ENCODE results near the gene GNA14.
"Not testable (repeated sequence)": the region's sequence is repeated elsewhere in the genome, so short reads cannot be mapped to it uniquely, and the experiment has no call there.

Gene GNA14

DNA sequence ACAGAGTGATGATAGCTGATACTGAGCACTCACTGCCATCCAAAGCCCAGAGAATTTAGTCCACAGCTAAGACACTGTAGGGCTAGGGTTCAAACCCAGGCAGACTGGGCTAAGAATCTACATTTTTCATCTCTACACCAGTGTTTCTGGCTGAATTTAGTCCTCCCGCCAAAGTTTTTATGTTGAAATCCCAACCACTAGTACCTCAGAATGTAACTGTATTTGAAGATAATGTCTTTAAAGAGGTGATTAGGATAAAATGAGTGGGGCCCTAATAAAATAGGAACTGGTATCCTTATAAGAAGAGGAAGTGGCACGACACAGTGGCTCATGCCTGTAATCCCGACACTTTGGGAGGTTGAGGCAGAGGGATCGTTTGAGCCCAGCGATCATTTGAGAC, 4.3 kb downstream of the GNA14 start:
- DNase-seq = no peak

DNA sequence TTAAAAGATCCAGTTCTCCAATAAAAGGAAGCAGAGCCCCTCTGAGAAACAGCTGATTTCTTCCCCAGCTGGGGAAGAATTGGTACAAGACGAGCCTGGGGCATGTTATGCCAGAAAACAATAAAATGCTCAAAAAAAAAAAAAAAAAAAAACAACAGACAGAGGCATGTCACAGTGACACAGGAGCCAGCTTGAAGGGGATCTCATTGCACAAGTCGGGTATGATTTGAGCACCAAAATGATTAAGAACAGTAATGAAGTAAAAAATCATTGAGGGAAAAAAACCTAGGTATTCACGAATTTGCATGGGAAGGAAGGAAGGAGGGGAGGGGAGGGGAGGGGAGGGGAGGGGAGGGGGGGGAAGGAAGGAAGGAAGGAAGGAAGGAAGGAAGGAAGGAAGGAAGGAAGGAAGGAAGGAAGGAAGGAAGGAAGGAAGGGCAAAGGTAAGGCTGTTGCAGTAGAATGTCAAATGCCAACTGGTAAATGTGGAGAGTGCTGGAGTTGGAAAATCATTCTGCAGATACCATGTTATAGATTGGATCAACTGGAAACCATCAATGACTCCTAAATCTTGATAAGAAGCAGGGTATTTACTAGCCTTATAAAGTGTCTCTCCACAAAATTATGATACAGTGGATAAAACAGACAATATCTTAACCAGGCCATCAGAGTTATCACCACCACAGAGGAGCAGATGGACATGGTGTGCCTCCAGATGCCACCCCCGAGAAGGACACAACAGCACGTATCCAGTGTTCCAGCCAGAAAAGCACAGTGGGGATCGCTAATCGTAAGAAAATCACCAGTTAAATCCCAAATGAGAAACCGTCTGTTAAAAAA, 7.2 kb downstream of the GNA14 start:
- no peak for DNase-seq

DNA sequence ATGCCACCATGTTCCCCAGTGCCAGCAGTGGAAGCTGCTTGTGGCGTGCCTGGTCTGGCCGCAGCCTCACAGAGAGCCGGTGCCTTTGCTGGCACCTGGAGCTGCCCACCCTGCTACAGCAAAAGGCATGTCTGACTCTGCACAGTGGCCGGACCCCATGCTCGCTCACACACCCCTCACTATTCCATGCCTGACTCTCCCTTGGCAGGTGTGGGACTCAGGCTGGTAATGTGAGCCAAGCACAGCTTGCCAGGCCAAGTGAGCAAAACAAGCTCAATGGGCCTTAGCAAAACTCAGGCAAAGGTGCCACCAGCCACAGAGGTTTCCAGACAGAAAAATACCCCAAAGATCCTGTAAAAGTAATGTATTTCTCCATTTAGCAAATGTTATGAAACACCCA, 15.5 kb downstream of the GNA14 start:
- DNase-seq = no peak

DNA sequence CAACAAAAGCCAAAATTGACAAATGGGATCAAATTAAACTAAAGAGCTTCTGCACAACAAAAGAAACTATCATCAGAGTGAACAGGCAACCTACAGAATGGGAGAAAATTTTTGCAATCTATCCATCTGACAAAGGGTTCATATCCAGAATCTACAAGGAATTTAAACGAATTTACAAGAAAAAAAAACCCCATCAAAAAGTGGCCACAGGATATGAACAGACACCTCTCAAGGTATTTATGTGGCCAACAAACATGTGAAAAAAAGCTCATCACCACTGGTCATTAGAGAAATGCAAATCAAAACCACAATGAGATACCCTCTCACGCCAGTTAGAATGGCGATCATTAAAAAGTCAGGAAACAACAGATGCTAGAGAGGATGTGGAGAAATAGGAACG, 19.3 kb downstream of the GNA14 start:
- DNase-seq = not testable (repeated sequence)

DNA sequence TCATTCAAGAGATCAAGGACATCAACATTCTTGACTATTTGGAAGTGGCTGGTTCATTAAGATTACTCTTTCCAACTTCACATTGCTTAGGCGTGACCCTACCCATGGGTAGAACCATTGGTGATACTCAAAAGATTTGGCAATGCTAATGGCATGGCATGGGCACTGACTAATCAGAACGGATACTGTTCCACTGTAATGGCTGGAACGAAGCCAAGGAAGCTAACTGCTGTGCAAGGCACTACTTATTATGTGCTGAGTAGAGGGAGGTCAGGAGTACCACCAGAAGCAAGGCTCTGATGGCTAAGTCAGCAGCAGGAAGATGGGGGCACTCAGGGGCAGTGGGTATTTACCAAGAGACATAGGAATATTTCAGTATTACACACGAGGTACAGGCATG, 31.9 kb downstream of the GNA14 start:
- DNase-seq = no peak

DNA sequence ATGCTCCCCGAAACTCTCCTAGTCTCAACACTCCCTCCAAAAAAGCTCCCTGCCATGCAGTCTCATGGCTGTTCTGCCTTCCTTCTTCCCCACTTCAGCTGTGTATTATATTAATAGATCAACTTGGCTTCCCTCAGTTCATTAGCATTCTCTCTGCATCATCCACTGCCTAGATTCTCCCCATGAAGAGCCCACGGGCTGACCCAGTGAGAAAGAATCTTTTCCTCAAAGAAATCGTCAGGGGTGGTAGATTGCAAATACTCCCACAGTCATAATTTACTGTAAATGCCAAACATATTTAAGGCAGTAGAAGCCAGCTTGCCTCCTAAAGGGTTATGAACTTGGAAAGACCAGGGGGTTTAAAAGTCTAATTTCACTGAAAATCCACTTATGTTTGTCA, 33.5 kb downstream of the GNA14 start:
- DNase-seq = peak; percentile 25

DNA sequence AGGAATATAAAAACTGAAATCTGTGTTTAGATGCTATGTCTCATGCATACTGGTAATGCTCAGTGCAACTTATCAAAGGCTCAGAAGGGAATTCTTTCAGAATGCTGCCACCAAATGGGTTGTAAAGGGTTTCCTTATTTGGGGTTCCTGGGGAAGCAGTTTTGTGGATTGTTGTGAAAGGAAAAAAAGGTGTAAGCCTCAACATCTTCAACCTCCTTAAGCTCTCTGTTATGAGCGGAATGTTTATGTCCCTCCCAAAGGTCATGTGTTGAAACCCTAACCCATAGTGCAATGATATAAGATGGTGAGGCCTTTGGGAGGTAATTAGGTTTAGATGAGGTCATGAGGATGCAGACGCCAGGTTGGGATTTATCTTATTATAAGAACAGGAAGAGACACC, 41.6 kb downstream of the GNA14 start:
- DNase-seq = no peak

DNA sequence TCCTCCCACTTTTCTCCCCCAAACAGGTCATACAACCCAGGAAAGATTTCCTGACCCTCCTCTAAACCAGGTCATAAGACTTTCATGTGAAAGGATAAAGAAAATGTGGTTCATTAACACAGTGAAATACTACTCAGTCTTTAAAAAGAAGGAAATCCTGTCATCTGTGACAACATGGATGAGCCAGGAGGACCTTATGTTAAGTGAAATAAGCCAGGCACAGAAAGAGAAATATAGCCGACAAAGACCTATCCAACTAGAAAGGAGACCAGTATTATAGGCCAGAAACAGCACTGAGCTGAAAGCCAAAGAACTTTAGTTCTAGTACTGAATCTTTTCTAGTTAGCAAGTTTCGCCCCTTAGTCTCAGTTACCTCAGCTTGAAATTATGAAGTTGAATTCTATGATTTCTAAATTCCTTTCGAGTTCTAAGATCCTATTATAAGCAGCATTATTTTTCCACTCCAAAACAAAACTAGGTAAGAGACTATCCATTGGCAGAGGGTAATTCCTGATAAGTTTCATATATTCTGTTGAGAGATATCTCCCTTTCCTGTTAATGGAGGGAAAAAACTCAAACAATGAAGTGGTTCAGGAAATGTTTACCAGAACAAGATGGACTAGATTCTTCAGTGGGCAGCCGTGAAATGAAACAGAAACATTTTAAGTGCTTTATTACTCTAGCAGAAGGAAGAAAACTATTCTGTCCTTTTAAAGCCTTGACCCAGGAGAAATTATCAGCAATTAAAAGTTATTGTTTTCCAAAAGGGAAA, 42.5 kb downstream of the GNA14 start:
- no peak for DNase-seq

DNA sequence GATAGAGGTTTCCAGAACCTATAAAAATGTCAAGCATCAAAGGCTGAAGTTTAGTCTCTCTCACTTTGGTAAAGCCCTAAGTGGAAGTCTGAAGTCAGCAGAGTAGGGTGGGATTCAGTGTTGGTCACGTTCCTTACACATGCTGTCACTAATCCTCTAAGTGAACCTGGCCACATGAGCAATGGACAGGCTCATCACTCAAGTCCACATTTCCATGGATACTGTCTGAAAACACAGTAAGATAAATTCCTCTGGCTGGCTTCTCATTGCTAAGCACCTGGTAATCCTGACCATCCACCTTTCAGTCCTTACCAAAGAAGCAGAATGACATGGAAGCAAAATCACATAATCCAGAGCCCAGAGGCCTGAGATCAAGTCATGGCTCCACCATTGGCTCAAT, 43.8 kb downstream of the GNA14 start:
- DNase-seq = no peak

DNA sequence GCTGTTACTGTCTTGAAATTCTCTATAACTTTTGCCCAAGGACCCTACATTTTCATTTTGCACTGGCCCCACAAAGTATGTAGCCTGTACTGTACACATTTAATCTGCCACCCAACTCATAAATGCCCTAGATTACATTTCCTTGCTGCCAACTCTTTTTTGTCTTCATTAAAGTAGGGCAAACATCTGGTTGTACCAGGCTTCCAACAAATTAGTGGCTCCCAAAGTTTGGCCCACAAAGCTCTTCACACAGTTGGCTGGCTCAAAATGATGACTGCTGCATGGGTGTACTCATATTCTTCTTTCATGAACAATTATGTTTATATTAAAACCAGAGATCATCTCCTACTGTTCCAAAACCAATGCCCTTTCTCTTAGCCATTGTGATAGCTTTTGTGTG, 45.3 kb downstream of the GNA14 start:
- no peak for DNase-seq

DNA sequence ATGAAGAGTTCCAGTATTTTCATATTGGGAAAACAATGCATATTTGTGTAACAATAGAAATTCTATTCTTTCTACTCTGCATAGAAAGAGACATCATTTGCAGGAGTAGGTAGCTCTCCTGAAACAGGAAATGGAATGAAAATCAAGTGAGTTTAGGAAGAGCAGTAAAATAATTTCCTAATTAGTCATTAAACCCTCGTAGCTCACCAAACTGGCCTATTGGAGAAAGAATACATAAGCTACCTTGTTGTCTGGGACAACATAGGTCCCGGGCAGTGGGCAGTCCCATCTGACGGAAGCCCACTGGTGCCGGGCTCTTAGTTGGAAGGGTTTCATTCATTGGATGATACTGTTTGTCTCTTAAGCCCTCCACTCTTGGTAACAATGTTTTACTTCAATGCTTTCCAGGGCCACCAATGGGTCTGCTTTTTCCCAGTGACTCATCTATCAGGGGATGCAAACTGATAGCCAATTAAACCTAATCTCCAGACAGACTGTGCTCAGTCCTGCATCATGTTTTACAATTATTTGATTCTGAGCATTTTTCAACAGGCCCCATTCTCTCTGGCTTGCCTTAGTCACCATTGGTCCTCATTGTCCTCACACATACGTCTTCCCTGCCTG, 46.5 kb downstream of the GNA14 start:
- DNase-seq = no peak

DNA sequence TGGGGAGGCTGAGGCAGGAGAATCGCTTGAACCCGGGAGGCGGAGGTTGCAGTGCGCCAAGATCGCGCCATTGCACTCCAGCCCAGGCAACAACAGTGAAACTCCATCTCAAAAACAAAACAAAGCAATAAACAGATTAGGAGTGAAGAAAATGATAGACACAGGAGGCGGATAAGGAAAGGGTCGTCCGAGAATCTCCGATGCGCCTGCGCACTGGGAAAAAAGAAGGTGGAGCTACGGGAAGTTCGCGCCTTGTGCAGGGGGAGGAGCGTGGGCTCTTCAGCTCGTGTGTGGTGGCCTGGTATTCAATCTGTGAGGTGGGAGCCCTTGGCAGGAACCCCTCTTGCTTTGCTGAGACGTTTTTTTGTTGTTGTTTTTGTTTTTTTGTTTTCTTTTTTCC, 47.3 kb downstream of the GNA14 start:
- DNase-seq = no peak

DNA sequence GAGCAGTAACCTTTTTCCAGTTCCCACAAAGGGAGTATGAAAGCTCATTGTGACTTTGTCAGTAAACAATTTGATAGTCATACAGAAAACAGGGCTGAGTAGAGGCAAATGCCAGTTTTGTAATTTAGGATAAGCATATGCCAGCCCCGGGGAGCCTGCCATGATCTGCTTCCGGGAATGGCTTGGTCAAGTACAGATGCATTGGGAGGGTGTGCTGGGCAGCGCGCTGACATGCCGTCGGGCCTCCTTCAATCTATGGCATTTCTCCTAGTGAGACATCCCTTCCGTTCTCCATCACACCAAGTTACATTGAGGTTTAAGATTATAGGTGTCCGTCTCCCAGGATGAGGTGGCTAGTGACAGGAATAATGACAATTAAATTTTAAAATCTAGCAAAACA, 48.6 kb downstream of the GNA14 start:
- DNase-seq = no peak

DNA sequence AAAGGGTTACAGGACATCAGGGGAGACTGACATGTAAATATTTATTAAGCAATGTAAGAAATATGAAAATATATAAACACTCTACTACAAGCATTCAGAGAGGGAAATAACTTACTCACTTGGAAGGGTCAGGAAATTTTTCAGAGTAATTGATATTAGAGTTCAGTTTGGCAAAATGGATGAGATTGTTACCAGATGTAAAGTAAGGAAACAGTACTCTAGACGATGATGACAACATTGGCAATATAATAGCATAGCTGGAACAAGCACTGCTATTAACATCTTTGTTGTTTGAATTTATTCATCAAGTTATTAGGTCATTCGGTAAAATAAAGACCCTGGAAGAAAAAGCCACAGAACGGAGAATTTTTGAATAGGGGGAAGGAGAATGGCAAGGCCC, 49.1 kb downstream of the GNA14 start:
- DNase-seq = no peak

DNA sequence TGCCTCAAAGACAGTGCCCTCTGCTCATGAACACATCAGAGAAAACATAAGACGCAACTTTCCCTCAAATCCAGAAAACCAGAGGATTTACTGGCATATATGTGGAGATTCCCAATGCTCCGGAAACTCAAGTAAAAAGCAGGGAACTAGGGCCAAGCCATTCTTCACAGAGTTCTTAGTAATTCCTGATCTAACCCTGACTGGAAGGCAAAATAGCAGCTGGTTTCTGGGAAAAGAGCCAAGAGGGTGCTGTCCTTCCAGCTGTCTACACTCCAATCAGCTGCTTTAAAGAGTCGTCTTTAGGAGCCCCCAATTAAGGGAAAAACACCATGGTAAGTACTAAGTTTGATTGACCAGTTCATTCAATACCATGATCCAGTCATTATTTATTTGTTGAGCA, 49.6 kb downstream of the GNA14 start:
- peak; percentile 29 for DNase-seq

DNA sequence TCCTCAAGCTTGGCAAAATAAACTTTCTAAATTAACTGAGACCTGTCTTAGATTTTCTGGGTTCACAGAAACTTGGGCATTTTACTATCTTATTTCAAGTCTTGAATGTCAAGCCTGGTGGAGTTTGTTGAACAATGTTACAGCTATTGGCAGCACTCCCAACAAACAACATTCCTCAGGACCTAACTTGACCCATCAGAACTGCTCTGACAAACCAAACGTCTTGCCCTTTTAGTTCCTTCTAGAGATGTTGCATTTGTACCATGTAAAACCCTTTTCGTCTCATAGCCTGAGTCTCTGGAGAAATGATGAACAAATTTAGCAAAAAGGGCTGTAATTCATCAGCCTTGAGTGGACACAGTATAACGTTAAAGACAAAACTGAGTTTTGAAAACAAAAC, 51.1 kb downstream of the GNA14 start:
- DNase-seq = no peak

DNA sequence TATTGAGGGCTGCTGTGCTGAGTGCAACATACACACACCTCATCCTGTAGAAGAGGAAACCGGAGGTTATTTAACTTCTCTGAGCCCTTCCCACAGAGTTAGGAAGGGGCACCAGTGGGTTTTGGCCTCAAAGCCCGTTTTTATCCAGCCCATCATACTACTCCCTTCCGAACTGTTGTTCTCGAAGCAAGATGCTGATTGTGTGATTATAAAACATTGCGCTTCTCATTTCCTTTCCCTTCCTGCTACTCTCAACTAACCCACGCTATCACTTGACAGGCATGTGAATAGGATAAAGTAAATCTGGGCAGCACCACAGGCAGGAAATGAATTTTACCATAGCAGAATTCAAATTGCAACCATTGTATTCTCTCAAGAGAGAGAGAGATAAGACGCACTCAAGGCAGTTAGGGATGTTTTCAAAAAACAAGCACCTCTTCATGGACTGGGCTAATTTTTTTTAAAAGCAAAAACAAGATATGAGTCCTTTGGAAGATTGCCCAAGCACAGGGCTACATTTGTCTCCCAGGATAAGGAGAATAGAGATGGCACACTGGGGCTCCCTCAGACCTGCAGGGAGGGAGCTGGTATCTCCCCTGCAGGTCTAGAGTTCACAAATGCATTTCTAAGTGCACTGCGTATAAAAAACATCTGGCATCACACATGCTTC, 52.6 kb downstream of the GNA14 start:
- DNase-seq = no peak

DNA sequence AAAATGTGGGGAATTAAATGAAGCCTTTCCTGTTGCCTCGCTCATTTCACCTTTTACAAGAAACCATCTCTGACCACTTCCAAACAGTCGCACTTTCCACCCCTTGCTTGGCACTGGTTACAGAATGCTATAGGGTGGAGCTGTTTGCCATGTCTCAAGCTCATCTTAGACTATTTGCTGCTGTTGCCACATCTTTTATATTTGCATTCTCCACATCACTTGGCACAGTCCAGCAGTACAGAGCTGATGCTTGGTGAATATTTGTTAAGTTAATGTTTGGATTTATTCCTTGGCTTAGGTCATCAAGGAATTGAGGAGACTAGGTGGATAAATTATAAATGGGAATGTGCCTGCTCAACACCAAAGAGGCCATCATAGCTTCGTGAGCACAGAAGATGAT, 53.2 kb downstream of the GNA14 start:
- no peak for DNase-seq

DNA sequence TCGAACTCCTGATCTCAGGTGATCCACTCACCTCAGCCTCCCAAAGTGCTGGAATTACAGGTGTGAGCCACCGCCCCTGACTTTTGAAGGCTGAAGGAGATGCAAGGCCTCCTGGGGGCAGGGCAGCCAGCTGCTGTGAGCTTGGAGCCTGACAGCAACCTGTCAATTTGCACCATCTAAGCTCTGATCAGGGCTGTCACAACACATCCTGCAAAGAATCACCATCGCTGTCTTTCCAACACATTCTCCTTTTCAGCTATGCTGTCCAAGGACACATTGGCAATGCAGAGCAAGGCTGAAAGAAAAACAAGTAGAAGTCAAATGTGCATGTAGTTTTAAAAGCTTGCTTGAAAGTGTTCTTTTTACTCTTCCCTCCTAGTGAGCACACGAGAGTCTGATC, 54.6 kb downstream of the GNA14 start:
- DNase-seq = no peak

DNA sequence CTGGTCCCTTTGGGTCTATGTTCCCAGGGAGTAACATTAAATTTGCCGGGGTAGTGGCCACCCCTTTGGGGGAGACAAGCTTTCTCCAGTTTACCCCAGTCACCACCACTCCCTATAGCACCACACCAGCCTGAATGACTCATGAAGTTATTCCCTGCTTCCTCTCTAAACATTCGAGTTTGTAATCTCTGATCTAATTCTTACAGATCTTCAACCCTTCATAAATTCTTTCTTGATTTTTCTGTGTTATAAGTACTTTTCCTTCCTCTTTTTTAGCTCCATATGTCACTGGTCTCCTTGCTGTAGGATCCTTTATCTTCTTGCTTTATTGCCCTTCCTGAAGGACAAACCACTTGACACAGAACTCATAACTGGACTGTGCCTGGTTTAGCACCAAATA, 55.6 kb downstream of the GNA14 start:
- DNase-seq = no peak

DNA sequence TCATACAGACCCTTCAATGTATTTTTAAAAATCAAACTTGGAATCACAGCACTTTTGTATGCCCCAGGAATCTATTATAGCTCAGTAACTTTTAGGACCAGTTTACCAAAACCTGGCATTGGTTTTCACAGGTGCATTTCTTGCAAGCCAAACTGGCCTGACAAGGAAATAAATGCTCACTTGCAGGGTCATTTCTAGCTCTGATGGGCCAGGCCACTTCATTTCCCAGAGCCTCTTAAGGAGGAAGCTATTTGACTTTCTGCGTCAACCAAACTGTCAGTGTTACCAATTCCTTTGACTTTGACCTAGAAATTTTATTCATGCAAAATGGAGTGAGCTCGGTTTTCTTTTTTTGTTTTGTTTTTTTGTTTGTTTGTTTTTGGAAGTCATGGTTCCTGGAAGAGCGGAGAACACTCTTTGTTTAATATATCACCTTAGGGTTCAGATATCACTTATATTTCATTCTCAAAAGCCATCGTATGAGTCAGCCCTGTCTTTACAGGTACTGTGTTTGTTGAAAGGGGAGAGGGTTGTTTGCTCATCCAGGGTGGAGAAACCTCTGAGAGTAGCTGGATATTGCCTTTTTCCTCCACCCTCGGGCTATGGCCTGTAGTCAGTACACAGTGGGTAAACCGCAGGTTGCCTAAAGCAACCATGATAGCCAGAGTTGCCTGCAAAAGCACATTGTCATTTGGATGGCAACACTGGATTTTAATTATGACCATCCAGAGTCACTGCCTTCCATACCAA, 58.9 kb downstream of the GNA14 start:
- no peak for DNase-seq

DNA sequence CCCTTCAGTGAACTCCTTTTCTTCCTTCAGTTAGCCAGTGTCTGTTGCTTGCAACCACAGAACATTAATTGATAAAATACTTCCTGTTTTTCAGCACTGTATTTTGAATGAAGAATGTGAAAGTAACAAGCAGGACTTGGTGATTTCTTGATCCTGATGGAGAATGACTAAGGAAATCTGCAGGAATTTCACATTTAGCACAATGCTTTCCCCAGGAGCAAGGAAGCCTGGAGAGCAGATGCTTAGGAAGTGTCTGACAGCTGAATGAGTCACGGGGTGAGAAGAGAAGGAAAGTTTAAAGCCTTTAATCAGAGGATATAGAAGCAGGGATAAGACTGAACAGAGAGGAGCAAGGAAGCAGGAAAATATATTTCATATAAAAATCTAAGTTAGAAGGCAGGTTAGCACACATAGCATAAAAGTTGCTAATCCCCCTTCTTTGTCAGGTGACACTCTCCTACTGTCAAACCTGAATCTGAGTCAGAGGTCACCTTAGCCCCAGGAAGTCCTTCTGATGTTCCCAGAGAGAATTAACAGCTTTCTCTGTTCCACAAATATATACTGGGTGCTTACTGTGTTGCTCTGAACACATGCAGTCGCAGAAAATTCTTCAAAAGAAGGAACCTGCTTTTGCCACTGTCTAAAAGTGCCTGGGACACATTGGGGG, 59.7 kb downstream of the GNA14 start:
- DNase-seq = peak; percentile 92
